GM21717 (cell line): Measurements from ENCODE around the gene TEF.

Source experiments
- ATAC-seq: cut with Tn5 transposase; IDR thresholded peaks from one replicate; pipeline ENCODE4 v1.9.1; 2021; ENCODE audit warnings: mild to moderate bottlenecking, moderate library complexity; ENCODE audit not compliant: unreplicated experiment

The TEF gene

GRCh38 chr22:41447435-41448188 is 65.9 kb downstream of the TEF start:
- ATAC-seq, result no peak

GRCh38 chr22:41448189-41448808 is 66.6 kb downstream of the TEF start:
- ATAC-seq, result peak; percentile 40
